Stomach (tissue), 4 donors: Measurements from ENCODE around the gene KDR.

ENCODE experiments used
- POLR2A ChIP-seq, 4 donors: fragments of 450-650 bp; IDR thresholded peaks; one replicate each; pipeline ENCODE4 v1.6.1; 2016; ENCODE audit warnings: antibody characterized with exemption in 4 of 4, control low read depth in 2 of 4, mild to moderate bottlenecking in 1 of 4, moderate library complexity in 1 of 4
- TF ChIP-seq, protein P1 (sequence below), 7 experiments: fragments of 450-650 bp in 4 of 7; fragments of 200-600 bp in 3 of 7; sonication (generic) in 3 of 7; IDR thresholded peaks; one replicate each; pipeline ENCODE4 v1.5.1; 2016 to 2019; ENCODE audit warnings: antibody characterized with exemption in 7 of 7, control low read depth in 2 of 7, mild to moderate bottlenecking in 1 of 7

- TF ChIP-seq, protein P1, sequence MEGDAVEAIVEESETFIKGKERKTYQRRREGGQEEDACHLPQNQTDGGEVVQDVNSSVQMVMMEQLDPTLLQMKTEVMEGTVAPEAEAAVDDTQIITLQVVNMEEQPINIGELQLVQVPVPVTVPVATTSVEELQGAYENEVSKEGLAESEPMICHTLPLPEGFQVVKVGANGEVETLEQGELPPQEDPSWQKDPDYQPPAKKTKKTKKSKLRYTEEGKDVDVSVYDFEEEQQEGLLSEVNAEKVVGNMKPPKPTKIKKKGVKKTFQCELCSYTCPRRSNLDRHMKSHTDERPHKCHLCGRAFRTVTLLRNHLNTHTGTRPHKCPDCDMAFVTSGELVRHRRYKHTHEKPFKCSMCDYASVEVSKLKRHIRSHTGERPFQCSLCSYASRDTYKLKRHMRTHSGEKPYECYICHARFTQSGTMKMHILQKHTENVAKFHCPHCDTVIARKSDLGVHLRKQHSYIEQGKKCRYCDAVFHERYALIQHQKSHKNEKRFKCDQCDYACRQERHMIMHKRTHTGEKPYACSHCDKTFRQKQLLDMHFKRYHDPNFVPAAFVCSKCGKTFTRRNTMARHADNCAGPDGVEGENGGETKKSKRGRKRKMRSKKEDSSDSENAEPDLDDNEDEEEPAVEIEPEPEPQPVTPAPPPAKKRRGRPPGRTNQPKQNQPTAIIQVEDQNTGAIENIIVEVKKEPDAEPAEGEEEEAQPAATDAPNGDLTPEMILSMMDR (IDR thresholded peaks at IDR 0.05), result no peak
- TF ChIP-seq POLR2A (IDR thresholded peaks at IDR 0.05), result no peak
Measured at GRCh38 chr4:55079451-55080173, 45.8 kb downstream of the KDR start.
